Dedifferentiated amniotic fluid mesenchymal stem cell (primary cell): Measurements from ENCODE around the gene TCF15.
"Not testable (repeated sequence)": the region's sequence is repeated elsewhere in the genome, so short reads cannot be mapped to it uniquely, and the experiment has no call there.

ENCODE experiments used
- DNase-seq: peaks from one replicate; pipeline ENCODE4 v3.0.0-alpha.2; 2016; ENCODE audit errors: extremely low spot score

TCF15 gene

GRCh38 chr20:642013-642397 lies 31.9 kb upstream of the TCF15 start:
- DNase-seq: not testable (repeated sequence)

GRCh38 chr20:641516-641875 lies 31.4 kb upstream of the TCF15 start:
- DNase-seq: no peak

GRCh38 chr20:640674-641515 lies 30.8 kb upstream of the TCF15 start:
- no peak for DNase-seq

DNA sequence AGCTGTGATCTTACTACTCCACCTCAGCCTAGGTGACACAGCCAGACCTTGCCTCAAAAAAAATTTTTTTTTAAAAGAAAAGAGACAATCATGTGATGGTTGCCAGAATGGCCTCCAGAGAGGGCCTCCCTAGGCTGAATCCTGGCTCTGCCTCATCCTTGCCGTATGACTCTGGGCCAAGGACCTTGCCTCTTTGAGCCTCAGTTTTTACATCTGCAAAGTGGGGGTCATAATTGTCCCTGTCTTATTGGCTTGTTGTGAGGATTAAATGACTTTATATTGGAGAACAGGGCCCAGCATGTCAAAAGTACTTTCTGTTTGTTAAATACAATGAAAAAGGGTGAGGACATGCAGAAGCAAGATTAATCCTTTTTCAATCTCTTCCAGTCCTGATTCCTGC lies 28.5 kb upstream of the TCF15 start:
- DNase-seq: no peak

DNA sequence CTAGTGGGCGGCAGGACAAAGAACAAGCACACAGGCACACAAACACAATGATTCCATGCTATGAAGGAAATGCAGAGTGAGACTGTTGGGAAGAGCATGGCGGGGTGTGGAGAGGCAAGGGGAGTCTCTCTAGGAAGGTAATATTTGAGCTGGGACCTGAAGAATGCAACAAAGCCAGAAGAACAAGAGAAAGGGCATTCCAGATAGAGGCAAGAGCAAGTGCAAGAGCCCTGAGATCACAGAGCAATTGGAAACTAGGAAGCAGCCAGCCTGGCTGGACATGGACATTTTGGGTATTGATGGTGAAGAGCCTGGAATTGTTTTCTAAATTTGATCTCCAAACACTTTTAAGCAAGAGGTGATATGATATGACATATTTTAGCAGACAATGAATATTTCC lies 27.4 kb upstream of the TCF15 start:
- DNase-seq: no peak

DNA sequence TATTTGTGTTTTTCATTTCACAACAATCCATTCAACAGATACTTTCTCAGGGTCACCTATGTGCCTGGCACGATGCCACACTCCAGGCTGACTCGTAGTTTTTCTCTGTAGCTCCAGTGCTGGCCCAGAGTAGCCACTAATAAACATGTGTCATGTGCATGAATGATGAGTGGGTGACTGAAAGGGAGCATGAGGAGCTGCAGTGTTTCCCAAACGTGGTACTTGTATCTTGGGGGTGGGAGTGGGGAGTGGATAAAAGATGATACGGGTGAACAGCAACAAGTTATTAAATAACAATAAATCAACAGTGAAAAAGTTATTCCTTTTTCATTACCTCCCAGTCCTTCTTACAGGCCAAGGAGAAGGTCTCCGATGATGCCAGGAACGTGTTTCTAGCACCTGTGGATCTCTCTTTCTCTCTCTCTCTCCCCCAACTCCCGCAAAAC lies 25.8 kb upstream of the TCF15 start:
- DNase-seq: no peak

GRCh38 chr20:635028-635892 lies 25.2 kb upstream of the TCF15 start:
- DNase-seq: no peak

DNA sequence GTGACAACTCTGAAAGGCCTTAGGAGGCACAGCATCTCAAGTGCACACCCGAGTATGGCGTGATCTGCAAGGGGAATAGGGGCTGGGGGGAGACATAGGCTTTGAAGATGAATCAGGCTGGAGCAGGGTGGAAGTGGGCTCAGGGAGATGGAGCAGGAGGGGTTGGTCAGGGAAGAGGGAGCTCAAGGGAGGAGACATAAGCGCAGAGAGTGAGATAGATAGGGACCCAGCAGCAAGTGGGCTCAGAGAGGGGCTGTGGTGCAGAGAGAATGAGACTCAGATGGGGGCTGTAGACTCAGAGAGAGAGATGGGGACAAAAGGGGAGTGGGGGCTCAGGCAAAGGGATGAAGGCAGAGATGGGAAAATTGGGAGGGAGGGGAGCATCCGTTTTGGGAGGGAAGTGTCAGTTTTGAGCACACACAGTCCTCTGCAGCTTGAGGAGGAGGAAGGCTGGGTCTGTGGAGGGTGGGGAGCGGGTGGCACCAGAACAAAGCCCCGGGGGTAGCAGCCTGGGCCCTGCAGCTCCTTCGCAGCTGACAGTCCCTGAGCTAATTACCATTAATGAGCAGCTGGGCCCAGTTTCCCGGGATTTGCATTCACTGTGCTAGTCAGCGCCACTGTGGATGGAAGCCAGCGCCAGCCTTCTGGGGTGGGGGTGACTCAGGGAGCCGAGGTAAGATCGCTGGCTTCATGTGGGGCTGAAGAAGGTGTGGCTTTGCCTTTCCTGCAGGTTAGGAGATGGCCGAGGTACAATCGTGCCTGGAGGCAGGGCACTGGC lies 24.2 kb upstream of the TCF15 start:
- no peak for DNase-seq

DNA sequence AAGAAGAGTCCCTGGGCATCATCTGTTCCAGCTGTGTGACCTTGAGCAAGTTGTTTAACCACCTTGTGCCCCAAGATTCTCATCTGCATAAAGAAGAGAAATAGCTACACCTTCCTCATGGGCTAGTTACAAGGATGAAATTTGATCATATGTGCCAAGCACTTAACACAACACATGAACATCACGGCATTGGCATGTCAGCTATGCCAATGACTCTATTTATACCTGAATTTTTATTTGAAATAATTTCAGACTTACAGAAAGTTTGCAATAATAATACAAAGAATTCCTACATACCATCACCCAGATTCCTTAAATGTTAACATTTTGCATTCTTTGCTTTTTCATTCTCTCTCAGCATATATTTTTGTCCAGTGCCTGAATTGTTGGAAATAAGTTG lies 21.0 kb upstream of the TCF15 start:
- DNase-seq: no peak

DNA sequence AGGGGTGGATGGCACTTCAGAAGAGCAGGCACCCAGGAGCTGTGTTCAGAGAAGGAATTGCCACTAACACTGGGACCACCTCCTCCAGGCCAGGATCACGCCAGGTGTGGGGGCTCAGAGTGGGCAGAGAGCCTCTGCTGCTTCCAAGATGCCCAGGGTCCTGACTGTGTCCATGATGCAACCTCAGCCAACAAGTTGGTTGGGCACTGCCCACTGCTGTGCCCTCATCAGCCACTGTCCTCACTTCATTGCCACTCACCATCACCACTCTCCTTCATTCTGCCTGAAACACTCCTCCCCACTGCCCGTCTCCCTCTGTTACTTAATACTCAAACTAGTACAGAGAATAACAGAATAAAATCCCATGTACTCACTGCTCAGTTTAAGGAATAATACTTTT lies 16.5 kb upstream of the TCF15 start:
- no peak for DNase-seq

- DNase-seq: no peak
Measured at GRCh38 chr20:625360-625932, 15.3 kb upstream of the TCF15 start.

GRCh38 chr20:623704-624103 lies 13.6 kb upstream of the TCF15 start:
- DNase-seq: no peak

DNA sequence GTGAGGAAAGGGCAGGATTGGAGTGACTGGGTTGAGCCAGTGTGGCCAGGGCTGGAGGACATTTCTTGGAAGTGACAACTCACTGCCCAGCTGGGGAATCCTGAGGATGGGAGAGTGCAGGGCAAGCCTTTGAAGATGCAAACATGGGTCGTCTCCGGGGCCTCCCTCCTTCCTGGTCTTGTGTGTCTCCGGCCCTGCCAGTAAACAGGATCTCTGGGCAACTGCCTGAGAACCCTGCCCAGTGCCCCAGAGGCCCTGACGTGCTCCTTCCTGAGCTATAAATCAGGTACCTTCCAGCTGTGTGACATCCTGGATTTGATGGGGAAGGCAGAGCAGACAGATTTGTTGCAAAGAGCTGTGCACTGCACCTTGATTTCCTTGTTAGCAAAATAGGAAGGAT lies 12.9 kb upstream of the TCF15 start:
- DNase-seq: no peak

DNA sequence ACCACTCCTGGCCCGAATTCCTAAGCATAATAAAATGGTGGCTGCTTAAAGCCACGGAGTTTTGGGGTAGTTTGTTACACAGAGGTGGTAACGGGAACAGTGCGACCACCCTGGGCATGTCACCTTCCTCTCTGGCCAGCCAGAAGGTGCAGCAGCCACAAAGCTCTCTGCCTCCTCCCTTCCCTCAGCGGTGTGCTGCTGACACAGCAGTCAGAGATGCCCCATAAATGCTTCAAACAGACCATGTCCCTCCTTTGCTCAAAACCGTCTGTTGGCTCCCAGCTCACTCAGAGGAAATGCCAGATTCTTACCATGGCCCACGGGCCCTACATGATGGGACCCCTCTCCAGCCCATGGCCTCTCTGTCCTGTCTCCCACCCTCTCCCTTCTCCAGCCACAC lies 12.1 kb upstream of the TCF15 start:
- DNase-seq: no peak

- no peak for DNase-seq
Measured at GRCh38 chr20:621125-621756, 11.1 kb upstream of the TCF15 start.

- no peak for DNase-seq
Measured at GRCh38 chr20:620246-620645, 10.1 kb upstream of the TCF15 start.

- no peak for DNase-seq
Measured at GRCh38 chr20:618980-619379, 8.9 kb upstream of the TCF15 start.

DNA sequence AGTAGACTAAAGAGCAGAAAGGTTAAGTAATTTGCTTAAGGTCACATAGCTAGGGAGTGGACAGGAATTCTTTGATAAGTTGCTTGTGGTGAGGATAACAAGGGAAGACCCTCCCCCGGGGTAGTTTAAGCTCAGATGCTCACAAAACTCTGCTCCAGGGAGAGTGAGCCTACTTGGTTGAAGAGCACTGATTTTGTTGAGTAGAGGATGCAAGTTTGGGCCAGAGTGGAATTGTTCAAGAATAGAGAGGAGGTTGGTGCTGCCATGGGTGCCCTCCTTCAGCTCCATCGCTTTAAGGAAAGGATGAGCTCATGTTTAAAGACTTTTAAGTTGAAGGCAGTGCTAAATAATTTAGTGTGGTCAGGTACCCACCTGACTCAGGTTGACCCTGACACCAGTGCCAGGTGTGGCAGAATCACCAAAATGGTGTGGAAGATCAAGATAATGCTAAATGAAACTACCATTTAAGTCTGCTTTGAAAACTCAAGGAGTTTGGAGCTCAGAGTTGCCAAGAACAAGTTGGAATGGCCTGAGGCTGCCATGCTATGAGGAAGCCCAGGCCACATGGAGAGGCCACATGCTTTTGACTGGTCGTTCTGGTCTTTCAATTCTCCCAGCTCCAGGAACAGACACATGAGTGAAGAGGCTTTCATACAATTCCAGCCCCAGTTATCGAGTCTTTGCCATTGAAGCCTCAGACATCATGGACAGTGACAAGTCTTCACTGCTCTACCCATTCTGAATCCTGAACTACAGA lies 8.0 kb upstream of the TCF15 start:
- no peak for DNase-seq

DNA sequence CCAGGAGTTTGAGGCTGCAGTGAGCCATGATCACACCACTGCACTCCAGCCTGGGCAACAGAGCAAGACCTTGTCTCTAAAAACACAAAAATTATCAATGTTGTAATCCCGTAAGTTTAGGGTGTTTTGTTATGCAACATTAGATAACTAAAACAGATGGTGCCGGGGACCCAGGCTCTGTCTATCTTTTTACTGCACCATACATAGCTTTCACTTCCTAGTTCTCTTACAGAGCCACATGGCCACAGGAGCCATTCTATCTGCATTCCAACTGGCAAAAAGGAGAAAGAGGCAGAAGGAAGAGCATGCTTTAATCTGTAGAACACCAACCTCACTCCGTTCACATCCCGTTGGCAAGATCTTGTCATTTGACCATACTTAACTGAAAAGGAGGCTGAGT lies 5.4 kb upstream of the TCF15 start:
- no peak for DNase-seq

DNA sequence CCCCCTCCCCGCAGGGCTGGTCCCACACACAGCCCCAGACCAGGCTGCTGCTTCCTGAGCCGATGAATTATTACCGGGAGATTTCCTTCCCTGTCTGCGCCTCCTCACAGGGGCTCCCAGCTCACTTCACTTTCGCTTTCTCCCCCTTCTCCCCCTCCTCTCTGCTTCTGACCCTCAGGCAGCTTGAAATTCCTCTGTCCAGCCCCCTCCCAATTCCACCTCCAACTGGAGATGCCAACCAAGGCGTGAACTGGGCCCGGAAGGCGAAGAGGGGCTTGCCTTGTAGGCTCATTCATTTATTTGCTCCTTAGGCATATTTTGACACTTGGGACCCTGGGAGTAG lies 1.7 kb upstream of the TCF15 start:
- no peak for DNase-seq
